Measurements from ENCODE around the gene CDH4.

CDH4 gene

GRCh38 chr20:61847420-61847748 is 595.3 kb downstream of the CDH4 start:
- H3K36me3 ChIP-seq (ENCODE audit: control insufficient read depth, insufficient read depth, low read length): no peaks in the 10 kb centered on the region
- H4K8ac ChIP-seq (ENCODE audit: low read depth, low read length): no peak overlapping the region
- H2AK5ac ChIP-seq (ENCODE audit: low read length): no peak overlapping the region
- no CpG with 5 or more reads among the region's 10 CpGs for WGBS (ENCODE audit: extremely low coverage, insufficient coverage, low lambda C conversion rate)
- no peak overlapping the region for H2BK15ac ChIP-seq (replicated peaks; ENCODE audit: low read depth)
- no peak overlapping the region for H3K4me3 ChIP-seq (ENCODE audit: low read length)
- H3K79me2 ChIP-seq (ENCODE audit: control insufficient read depth, insufficient read depth, low read length): no peaks in the 10 kb centered on the region
- no peak for DNase-seq
- H3K18ac ChIP-seq (ENCODE audit: low read length): no peak overlapping the region
- H3K23ac ChIP-seq (ENCODE audit: low read length): no peak overlapping the region
- H3K4ac ChIP-seq (ENCODE audit: low read depth, low read length): no peak overlapping the region
- no peak overlapping the region for H3K56ac ChIP-seq (ENCODE audit: low read length)
- H3K4me1 ChIP-seq (ENCODE audit: control insufficient read depth, low read depth, low read length): no peaks in the 10 kb centered on the region
- H4K5ac ChIP-seq (ENCODE audit: low read length): no peak overlapping the region
- H3K79me1 ChIP-seq (ENCODE audit: low read length): no peaks in the 10 kb centered on the region
- H3K9ac ChIP-seq (ENCODE audit: low read length): no peak overlapping the region
- H2BK5ac ChIP-seq (ENCODE audit: low read length): no peak overlapping the region
- no peak overlapping the region for H3K27ac ChIP-seq (ENCODE audit: low read depth, low read length)
- H3K4me2 ChIP-seq (ENCODE audit: low read length): no peak overlapping the region
- H2BK120ac ChIP-seq (ENCODE audit: low read depth, low read length): no peak overlapping the region
- H3K27me3 ChIP-seq (ENCODE audit: insufficient read depth, low read length, poor library complexity): no peaks in the 10 kb centered on the region

DNA sequence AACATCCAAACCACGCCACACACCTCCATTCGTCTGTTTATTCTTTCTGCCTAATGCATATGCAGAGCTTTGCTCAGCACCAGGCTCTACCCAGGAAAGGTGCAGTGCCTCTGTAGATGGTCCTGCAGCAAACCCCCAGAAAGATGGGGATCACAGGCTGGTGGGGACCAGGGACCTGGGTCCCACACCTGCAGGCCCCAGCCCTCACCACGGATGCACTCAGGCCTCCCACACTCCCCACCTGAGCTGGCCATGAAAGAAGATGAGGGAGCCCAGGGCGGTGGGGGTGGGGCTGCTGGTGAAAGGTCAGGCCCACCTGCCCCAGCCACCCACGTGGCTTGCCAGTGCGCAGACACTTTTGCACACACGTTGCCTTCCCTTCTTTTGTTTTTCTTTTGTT is 595.9 kb downstream of the CDH4 start:
- Histone ChIP-seq H2AK5ac (ENCODE audit: low read length) (no peak overlapping the region), H2BK5ac (ENCODE audit: low read length) (no peak overlapping the region), H2BK15ac (replicated peaks; ENCODE audit: low read depth) (no peak overlapping the region), H2BK120ac (ENCODE audit: low read depth, low read length) (no peak overlapping the region), H3K27me3 (ENCODE audit: insufficient read depth, low read length, poor library complexity) (no peaks in the 10 kb centered on the region), H3K36me3 (ENCODE audit: control insufficient read depth, insufficient read depth, low read length) (no peaks in the 10 kb centered on the region), H3K79me1 (ENCODE audit: low read length) (no peaks in the 10 kb centered on the region), H3K4me1 (ENCODE audit: control insufficient read depth, low read depth, low read length) (no peaks in the 10 kb centered on the region), H3K4me3 (ENCODE audit: low read length) (no peak overlapping the region), H3K4ac (ENCODE audit: low read depth, low read length) (no peak overlapping the region), H3K23ac (ENCODE audit: low read length) (no peak overlapping the region), H3K4me2 (ENCODE audit: low read length) (no peak overlapping the region), H4K8ac (ENCODE audit: low read depth, low read length) (no peak overlapping the region), H3K56ac (ENCODE audit: low read length) (no peak overlapping the region), H3K9ac (ENCODE audit: low read length) (no peak overlapping the region), H3K18ac (ENCODE audit: low read length) (no peak overlapping the region), H4K5ac (ENCODE audit: low read length) (no peak overlapping the region), H3K79me2 (ENCODE audit: control insufficient read depth, insufficient read depth, low read length) (no peaks in the 10 kb centered on the region), H3K27ac (ENCODE audit: low read depth, low read length) (no peak overlapping the region)
- DNase-seq: no peak
- no CpG with 5 or more reads among the region's 7 CpGs for WGBS (ENCODE audit: extremely low coverage, insufficient coverage, low lambda C conversion rate)

- Histone ChIP-seq H2BK15ac (replicated peaks; ENCODE audit: low read depth) (no peak overlapping the region), H3K36me3 (ENCODE audit: control insufficient read depth, insufficient read depth, low read length) (no peaks in the 10 kb centered on the region), H3K56ac (ENCODE audit: low read length) (no peak overlapping the region), H3K79me2 (ENCODE audit: control insufficient read depth, insufficient read depth, low read length) (no peaks in the 10 kb centered on the region), H2BK5ac (ENCODE audit: low read length) (no peak overlapping the region), H3K23ac (ENCODE audit: low read length) (no peak overlapping the region), H3K18ac (ENCODE audit: low read length) (no peak overlapping the region), H3K4me3 (ENCODE audit: low read length) (no peak overlapping the region), H3K4me1 (ENCODE audit: control insufficient read depth, low read depth, low read length) (no peaks in the 10 kb centered on the region), H4K8ac (ENCODE audit: low read depth, low read length) (no peak overlapping the region), H3K4me2 (ENCODE audit: low read length) (no peak overlapping the region), H4K5ac (ENCODE audit: low read length) (no peak overlapping the region), H3K79me1 (ENCODE audit: low read length) (no peaks in the 10 kb centered on the region), H3K9ac (ENCODE audit: low read length) (no peak overlapping the region), H3K27me3 (ENCODE audit: insufficient read depth, low read length, poor library complexity) (no peaks in the 10 kb centered on the region), H2BK120ac (ENCODE audit: low read depth, low read length) (no peak overlapping the region), H2AK5ac (ENCODE audit: low read length) (no peak overlapping the region), H3K4ac (ENCODE audit: low read depth, low read length) (no peak overlapping the region), H3K27ac (ENCODE audit: low read depth, low read length) (no peak overlapping the region)
- WGBS (ENCODE audit: extremely low coverage, insufficient coverage, low lambda C conversion rate): no CpG with 5 or more reads among the region's 4 CpGs
- no peak for DNase-seq
Measured at GRCh38 chr20:61848851-61849250, 596.8 kb downstream of the CDH4 start.

DNA sequence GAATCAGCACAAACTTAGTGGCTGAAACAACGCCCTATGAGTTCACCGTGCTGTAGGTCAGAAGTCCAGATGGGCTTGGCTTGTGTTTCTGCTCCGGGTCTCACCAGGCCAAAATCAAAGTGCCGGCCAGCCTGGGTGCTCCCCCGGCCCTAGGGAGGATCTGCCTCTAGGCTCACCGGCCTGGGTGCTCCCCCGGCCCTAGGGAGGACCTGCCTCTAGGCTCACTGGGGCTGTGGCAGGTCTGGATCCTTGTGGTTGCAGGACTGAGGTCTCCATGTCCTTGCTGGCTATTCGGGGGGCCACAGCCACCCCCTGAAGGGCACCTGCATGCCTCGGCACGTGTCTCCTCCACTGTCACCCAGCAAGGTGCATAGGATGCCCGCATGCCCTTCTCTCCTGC is 597.3 kb downstream of the CDH4 start:
- Histone ChIP-seq H3K18ac (ENCODE audit: low read length) (no peak overlapping the region), H3K79me2 (ENCODE audit: control insufficient read depth, insufficient read depth, low read length) (no peaks in the 10 kb centered on the region), H3K56ac (ENCODE audit: low read length) (no peak overlapping the region), H3K36me3 (ENCODE audit: control insufficient read depth, insufficient read depth, low read length) (no peaks in the 10 kb centered on the region), H4K5ac (ENCODE audit: low read length) (no peak overlapping the region), H3K4me2 (ENCODE audit: low read length) (no peak overlapping the region), H2AK5ac (ENCODE audit: low read length) (no peak overlapping the region), H3K79me1 (ENCODE audit: low read length) (no peaks in the 10 kb centered on the region), H3K4me3 (ENCODE audit: low read length) (no peak overlapping the region), H2BK120ac (ENCODE audit: low read depth, low read length) (no peak overlapping the region), H3K27ac (ENCODE audit: low read depth, low read length) (no peak overlapping the region), H2BK15ac (replicated peaks; ENCODE audit: low read depth) (no peak overlapping the region), H3K4ac (ENCODE audit: low read depth, low read length) (no peak overlapping the region), H3K9ac (ENCODE audit: low read length) (no peak overlapping the region), H2BK5ac (ENCODE audit: low read length) (no peak overlapping the region), H4K8ac (ENCODE audit: low read depth, low read length) (no peak overlapping the region), H3K4me1 (ENCODE audit: control insufficient read depth, low read depth, low read length) (no peaks in the 10 kb centered on the region), H3K23ac (ENCODE audit: low read length) (no peak overlapping the region), H3K27me3 (ENCODE audit: insufficient read depth, low read length, poor library complexity) (no peaks in the 10 kb centered on the region)
- no CpG with 5 or more reads among the region's 11 CpGs for WGBS (ENCODE audit: extremely low coverage, insufficient coverage, low lambda C conversion rate)
- no peak for DNase-seq

GRCh38 chr20:61849822-61850221 is 597.8 kb downstream of the CDH4 start:
- Histone ChIP-seq H3K9ac (ENCODE audit: low read length) (no peak overlapping the region), H2AK5ac (ENCODE audit: low read length) (no peak overlapping the region), H3K56ac (ENCODE audit: low read length) (no peak overlapping the region), H4K5ac (ENCODE audit: low read length) (no peak overlapping the region), H3K4ac (ENCODE audit: low read depth, low read length) (no peak overlapping the region), H2BK120ac (ENCODE audit: low read depth, low read length) (no peak overlapping the region), H3K79me1 (ENCODE audit: low read length) (no peaks in the 10 kb centered on the region), H3K27ac (ENCODE audit: low read depth, low read length) (no peak overlapping the region), H3K27me3 (ENCODE audit: insufficient read depth, low read length, poor library complexity) (no peaks in the 10 kb centered on the region), H3K79me2 (ENCODE audit: control insufficient read depth, insufficient read depth, low read length) (no peaks in the 10 kb centered on the region), H2BK5ac (ENCODE audit: low read length) (no peak overlapping the region), H3K4me3 (ENCODE audit: low read length) (no peak overlapping the region), H3K4me1 (ENCODE audit: control insufficient read depth, low read depth, low read length) (no peaks in the 10 kb centered on the region), H2BK15ac (replicated peaks; ENCODE audit: low read depth) (no peak overlapping the region), H3K36me3 (ENCODE audit: control insufficient read depth, insufficient read depth, low read length) (no peaks in the 10 kb centered on the region), H3K18ac (ENCODE audit: low read length) (no peak overlapping the region), H3K23ac (ENCODE audit: low read length) (no peak overlapping the region), H4K8ac (ENCODE audit: low read depth, low read length) (no peak overlapping the region), H3K4me2 (ENCODE audit: low read length) (no peak overlapping the region)
- DNase-seq: no peak
- WGBS (ENCODE audit: extremely low coverage, insufficient coverage, low lambda C conversion rate): no CpG with 5 or more reads among the region's 12 CpGs

GRCh38 chr20:61850457-61850856 is 598.4 kb downstream of the CDH4 start:
- Histone ChIP-seq H3K4me2 (ENCODE audit: low read length) (no peak overlapping the region), H2AK5ac (ENCODE audit: low read length) (no peak overlapping the region), H4K8ac (ENCODE audit: low read depth, low read length) (no peak overlapping the region), H3K79me1 (ENCODE audit: low read length) (no peaks in the 10 kb centered on the region), H2BK5ac (ENCODE audit: low read length) (no peak overlapping the region), H3K9ac (ENCODE audit: low read length) (no peak overlapping the region), H2BK15ac (replicated peaks; ENCODE audit: low read depth) (no peak overlapping the region), H3K36me3 (ENCODE audit: control insufficient read depth, insufficient read depth, low read length) (no peaks in the 10 kb centered on the region), H3K27me3 (ENCODE audit: insufficient read depth, low read length, poor library complexity) (no peaks in the 10 kb centered on the region), H3K4me3 (ENCODE audit: low read length) (no peak overlapping the region), H3K56ac (ENCODE audit: low read length) (no peak overlapping the region), H3K18ac (ENCODE audit: low read length) (no peak overlapping the region), H3K4me1 (ENCODE audit: control insufficient read depth, low read depth, low read length) (no peaks in the 10 kb centered on the region), H3K4ac (ENCODE audit: low read depth, low read length) (no peak overlapping the region), H3K79me2 (ENCODE audit: control insufficient read depth, insufficient read depth, low read length) (no peaks in the 10 kb centered on the region), H4K5ac (ENCODE audit: low read length) (no peak overlapping the region), H2BK120ac (ENCODE audit: low read depth, low read length) (no peak overlapping the region), H3K27ac (ENCODE audit: low read depth, low read length) (no peak overlapping the region), H3K23ac (ENCODE audit: low read length) (no peak overlapping the region)
- no CpG with 5 or more reads among the region's 14 CpGs for WGBS (ENCODE audit: extremely low coverage, insufficient coverage, low lambda C conversion rate)
- no peak for DNase-seq

Data from mesendoderm (in vitro differentiated cells).